ENCODE results near the gene KIF4B.
"Not testable (repeated sequence)": the region's sequence is repeated elsewhere in the genome, so short reads cannot be mapped to it uniquely, and the experiment has no call there.

The KIF4B gene

DNA sequence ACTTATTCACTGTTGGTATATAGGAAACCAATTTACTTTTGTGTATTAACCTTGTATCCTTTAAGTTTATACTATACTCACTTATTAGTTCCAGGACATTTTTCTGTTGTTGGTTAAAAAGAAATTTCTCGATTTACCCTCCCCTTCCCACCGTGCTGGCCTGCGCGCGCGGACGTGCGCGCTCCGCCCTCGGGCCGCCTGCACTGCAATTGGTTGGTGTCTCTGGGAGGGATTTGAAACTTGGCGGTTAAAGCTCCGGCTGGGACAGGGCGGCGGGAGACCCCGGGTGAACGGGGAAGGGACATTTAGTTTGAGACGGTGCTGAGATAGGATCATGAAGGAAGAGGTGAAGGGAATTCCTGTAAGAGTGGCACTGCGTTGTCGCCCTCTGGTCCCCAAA lies at the start of gene KIF4B:
Gene KIF4B (plus strand): TSS at position 230 of the 400 bp plus-strand sequence. CDS start 105 bp downstream, at position 335.
- DNase-seq (ENCODE audit: low read depth in 3 of 3) = no peak

DNA sequence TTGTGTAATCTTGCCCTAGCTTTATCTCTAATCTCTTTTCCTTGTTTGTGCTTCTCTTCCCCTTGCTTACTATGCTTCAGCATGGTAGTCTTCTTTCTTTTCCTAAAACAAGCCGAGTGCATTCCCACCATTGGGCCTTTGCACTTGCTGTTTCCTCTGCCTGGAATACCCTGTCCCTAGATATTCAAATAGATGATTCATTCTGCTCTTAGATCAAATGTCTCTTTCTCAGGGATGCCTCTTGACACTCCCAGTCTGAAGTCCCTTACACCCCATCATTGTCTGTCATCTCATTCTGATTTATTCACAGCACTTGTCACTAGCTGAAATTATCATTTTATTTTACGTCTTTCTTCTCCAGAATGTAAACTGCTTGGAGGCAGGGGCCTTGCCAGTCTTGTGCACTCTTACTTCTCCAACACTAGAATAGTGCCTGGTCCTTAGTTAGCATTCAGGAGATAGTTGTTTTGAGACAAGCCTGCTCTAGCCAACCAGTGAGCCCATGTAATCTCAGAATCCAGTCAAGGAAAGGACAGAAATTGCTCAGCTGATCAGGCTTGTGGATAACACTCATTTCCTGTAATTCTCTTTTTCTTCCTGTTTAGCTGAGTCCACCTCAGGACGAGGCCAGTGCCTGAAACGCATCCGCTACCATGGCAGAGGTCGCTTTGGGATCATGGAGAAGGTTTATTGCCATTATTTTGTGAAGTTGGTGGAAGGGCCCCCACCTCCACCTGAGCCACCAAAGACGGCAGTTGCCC lies 47.3 kb upstream of the KIF4B start:
- DNase-seq (ENCODE audit: low read depth in 3 of 3) = no peak

DNA sequence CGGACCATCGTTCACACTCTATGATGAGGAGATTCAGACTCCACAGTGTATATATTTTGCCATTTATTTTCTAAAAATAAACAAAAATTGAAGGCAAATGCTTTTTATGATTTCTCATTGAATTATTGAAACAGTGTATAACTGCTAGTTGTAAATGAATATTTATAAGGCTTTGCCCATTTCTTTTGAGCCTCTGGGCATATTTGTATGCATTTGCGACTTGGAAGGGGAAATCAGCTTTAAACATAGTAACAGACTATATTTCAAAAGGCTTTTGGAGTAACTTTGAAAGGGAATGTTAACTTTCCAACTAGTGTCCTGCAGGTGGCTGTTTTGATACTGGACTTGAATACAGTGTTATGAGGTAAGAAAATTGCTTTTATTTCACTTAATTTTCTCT lies 46.7 kb upstream of the KIF4B start:
- DNase-seq (ENCODE audit: low read depth in 3 of 3) = no peak

DNA sequence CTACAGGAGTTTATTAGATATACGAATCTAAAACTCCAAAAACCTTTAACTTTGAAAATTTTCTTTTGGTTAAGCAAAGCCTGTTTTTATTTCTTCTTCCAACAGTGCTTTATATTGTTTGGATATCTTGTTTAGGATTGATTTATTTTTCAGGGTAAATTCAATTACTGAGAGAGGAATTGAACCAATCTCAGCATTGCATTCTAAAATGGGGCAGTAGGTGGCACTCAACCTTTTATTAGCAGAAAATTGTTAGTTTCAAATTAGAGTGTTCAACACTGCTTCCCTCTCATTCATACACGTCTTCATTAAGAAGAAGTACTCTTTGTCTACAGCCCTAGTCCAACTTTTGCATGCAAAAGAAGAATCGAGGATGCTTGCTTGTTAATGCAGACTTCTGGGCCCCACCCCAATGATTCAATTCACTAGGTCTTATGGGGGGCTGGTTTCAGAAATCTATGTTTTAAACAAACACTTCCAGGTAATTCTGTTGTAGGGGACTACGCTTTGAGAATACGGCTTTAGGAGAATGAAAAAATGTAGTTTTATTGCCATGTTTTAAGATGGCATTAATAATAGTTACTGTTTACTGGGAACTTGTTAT lies 46.0 kb upstream of the KIF4B start:
- no peak for DNase-seq (ENCODE audit: low read depth in 3 of 3)

DNA sequence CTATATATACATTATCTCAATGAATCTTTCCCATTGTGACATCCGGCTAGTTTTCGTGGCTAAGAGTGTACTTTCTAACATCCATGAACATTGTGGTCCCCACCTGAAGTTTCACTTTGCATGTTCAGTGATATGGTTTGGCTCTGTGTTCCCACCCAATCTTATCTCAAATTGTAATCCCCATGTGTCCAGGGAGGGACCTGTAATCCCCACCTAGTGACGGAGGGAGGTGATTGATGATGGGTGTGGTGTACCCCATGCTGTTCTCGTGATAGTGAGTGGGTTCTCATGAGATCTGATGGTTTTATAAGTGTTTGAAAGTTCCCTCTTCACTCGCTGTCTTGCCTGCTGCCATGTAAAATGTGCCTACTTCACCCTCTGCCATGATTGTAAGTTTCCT lies 44.6 kb upstream of the KIF4B start:
- no peak for DNase-seq (ENCODE audit: low read depth in 3 of 3)

GRCh38 chr5:154970759-154971158 lies 42.8 kb upstream of the KIF4B start:
- DNase-seq (ENCODE audit: low read depth in 3 of 3) = no peak

DNA sequence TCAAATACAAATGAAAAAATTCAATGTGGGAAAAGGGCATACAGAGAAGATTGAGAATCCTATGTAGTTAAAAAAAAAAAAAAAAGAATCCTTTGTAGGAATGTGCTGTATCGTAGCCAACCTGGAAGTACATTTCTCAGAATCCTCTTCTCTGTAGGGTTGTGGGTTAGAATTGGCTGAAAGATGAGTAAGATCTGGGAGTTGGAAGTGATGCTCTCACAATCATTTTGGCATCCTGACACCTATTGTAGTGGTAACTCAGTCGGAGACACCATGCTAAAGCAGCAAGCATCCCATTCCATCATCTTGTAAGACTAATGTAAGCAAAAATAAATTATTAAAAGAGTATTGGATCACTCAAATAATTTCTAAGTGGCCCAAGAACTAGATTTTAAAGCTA lies 42.1 kb upstream of the KIF4B start:
- no peak for DNase-seq (ENCODE audit: low read depth in 3 of 3)

DNA sequence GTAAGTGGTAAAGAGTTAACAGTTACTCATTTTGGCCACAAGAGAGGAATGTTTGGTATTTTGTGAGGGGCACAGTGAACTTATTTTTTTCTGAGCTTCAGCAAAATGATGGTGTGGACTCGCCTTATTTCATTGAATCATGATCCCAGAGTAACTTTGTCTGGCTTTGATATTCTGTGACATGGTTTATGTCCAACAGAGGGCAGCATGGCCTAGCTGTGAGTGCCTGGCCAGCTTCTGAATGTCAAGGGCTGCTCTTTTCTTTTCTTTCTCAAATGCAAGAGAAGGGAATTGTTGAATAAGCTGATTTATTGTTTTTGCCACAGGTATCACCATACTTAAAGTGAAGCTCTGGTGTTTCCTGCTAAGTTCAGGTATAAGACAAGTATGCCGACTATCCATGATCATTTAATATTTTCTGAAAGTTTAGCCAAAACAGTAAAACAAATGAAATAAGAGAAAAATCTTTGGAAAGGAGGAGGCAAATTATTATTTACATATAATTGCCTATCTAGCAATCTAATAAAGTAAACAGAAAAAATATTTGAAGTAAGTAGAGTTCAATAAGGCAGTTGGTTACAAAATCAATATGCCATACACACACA lies 41.0 kb upstream of the KIF4B start:
- DNase-seq (ENCODE audit: low read depth in 3 of 3) = no peak

DNA sequence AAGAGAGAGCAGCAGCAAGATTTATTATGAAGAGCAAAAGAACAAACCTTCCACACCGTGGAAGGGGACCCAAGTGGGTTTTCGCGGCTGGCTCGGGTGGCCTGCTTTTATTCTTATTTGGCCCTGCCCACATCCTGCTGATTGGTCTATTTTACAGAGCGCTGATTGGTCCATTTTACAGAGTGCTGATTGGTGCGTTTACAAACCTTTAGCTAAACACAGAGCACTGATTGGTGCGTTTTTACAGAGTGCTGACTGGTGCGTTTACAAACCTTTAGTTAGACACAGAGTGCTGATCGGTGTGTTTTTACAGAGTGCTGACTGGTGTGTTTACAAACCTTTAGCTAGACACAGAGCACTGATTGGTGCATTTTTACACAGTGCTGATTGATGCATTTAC lies 37.5 kb upstream of the KIF4B start:
- DNase-seq (ENCODE audit: low read depth in 3 of 3) = not testable (repeated sequence)

GRCh38 chr5:154977409-154977808 lies 36.1 kb upstream of the KIF4B start:
- DNase-seq (ENCODE audit: low read depth in 3 of 3) = no peak

DNA sequence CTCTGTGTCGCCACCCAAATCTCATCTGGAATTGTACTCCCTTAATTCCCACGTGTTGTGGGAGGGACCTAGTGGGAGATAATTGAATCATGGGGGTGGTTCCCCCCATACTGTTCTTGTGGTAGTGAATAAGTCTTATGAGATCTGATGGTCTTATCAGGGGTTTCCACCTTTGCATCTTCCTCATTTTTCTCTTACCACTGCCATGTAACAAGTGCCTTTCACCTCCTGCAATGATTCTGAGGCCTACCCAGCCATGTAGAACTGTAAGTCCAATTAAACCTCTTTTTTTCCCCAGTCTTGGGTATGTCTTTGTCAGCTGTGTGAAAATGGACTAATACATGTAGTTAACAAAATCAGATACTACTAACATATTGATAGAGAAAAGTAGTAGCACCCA lies 35.3 kb upstream of the KIF4B start:
- not testable (repeated sequence) for DNase-seq (ENCODE audit: low read depth in 3 of 3)

- DNase-seq (ENCODE audit: low read depth in 3 of 3) = no peak
Measured at GRCh38 chr5:154984946-154985516, 28.5 kb upstream of the KIF4B start.

- no peak for DNase-seq (ENCODE audit: low read depth in 3 of 3)
Measured at GRCh38 chr5:154986151-154986550, 27.4 kb upstream of the KIF4B start.

- no peak for DNase-seq (ENCODE audit: low read depth in 3 of 3)
Measured at GRCh38 chr5:154989626-154990025, 23.9 kb upstream of the KIF4B start.

DNA sequence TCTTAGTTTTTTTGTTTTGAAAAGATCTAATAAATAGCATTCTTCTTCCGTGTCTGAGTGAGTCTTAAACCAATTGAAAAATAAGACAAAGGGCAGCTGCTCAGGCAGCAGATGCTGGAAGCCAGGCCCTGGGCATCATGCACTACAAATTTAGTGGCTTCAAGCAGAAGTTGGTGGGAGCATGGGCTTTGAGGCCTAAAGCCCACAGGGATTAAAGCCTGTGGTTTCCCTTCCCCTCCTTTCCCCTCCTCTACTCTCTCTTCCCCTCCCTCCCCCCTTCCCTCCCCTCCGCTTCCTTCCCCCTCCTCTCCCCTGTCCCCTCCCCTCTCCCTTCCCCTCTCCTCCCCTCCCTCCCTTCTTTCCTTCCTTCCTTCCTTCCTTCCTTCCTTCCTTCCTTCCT lies 20.1 kb upstream of the KIF4B start:
- DNase-seq (ENCODE audit: low read depth in 3 of 3) = no peak

GRCh38 chr5:154995679-154996078 lies 17.9 kb upstream of the KIF4B start:
- no peak for DNase-seq (ENCODE audit: low read depth in 3 of 3)

GRCh38 chr5:154997746-154998145 lies 15.8 kb upstream of the KIF4B start:
- DNase-seq (ENCODE audit: low read depth in 3 of 3) = no peak

GRCh38 chr5:154999865-155000264 lies 13.7 kb upstream of the KIF4B start:
- DNase-seq (ENCODE audit: low read depth in 3 of 3) = no peak

DNA sequence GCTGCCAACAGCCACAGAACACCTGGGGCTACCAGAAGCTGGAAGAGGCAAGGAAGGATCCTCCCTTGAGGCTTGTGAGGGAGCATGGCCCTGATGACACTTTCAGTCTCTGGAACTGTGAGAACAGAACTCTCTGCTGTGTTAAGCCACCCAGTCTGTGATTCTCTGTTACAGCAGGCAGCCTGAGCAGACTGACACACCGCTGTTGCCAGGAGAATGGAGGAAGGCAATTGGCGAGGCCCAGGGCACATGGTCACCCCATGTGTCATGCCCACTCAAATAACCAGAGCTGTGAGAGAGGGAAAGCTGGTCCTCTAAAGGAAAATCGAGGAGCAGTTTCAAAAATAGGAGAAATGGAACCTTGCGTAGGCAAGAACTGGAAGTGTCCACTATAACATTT lies 12.0 kb upstream of the KIF4B start:
- no peak for DNase-seq (ENCODE audit: low read depth in 3 of 3)

DNA sequence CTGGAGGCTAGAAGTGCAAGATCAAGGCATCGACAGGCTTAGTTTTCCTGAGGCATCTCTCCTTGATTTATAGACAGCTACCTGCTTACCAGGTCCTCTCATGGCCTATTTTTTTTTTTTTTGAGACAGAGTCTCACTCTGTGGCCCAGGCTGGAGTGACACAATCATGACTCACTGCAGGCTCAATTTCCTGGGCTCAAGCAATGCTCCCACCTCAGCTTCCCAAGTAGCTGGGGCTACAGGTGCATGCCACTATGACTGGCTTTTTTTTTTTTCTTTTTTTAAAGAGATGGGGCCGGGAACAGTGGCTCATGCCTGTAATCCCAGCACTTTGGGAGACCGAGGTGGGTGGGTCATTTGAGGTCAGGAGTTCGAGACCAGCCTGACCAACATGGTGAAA lies 10.8 kb upstream of the KIF4B start:
- not testable (repeated sequence) for DNase-seq (ENCODE audit: low read depth in 3 of 3)

- no peak for DNase-seq (ENCODE audit: low read depth in 3 of 3)
Measured at GRCh38 chr5:155004138-155004744, 9.3 kb upstream of the KIF4B start.

DNA sequence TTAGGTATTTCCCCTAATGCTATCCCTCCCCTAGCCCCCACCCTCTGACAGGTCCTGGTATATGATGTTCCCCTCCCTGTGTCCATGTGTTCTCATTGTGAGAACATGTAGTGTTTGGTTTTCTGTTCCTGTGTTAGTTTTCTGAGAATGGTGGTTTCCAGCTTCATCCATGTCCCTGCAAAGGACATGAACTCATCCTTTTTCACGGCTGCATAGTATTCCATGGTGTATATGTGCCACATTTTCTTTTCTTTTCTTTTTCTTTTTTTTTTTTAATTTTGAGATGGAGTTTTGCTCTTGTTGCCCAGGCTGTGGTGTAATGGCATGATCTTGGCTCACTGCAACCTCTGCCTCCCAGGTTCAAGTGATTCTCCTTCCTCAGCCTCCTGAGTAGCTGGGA lies 7.3 kb upstream of the KIF4B start:
- not testable (repeated sequence) for DNase-seq (ENCODE audit: low read depth in 3 of 3)
